B cell (primary cell): ENCODE results near the gene BLID. TPM values are rescaled to one million over a fixed set of nuclear protein-coding genes. Genes with fewer than 3 reads are reported as not detected.

Experiments used
- ATAC-seq: fragments of 200-7000 bp; cut with Tn5 transposase; one replicate; pipeline ENCODE4 v1.10.0; 2021; ENCODE audit warnings: low read depth, mild to moderate bottlenecking, moderate number of reproducible peaks, moderate library complexity
- CTCF ChIA-PET: fragments of 350-600 bp; sonication (Branson Sonifier 250); formaldehyde crosslinking; loops from one replicate; lab custom pipeline; 2021; ENCODE audit warnings: antibody characterized with exemption, inconsistent platforms; lab: Charles Lee
- POLR2A ChIA-PET: fragments of 350-600 bp; sonication (Branson Sonifier 250); formaldehyde crosslinking; loops from one replicate; lab custom pipeline; 2021; ENCODE audit warnings: antibody characterized with exemption; lab: Charles Lee
- DNase-seq: peaks from one replicate; pipeline ENCODE4 v3.0.0; 2013
- H2AFZ ChIP-seq: 2 replicates; pipeline ENCODE4 v1.6.1; 2012; ENCODE audit warnings: mild to moderate bottlenecking, low read depth, low read length; ENCODE audit not compliant: insufficient read depth, poor library complexity, severe bottlenecking
- H3K27ac ChIP-seq, 2 donors: 1 replicate in 1 of 2; 2 replicates in 1 of 2; pipeline ENCODE4 v1.5.1; 2012 to 2013; ENCODE audit warnings: low read length in 2 of 2, mild to moderate bottlenecking in 2 of 2, moderate library complexity in 1 of 2
- H3K27me3 ChIP-seq, 4 experiments: fragments of 200-600 bp in 1 of 4; sonication (generic) in 1 of 4; replicated peaks in 1 of 4; 1 replicate in 2 of 4; 2 replicates in 2 of 4; pipeline versions ENCODE4 v1.6.1 to v1.7.0; 2013 to 2016; ENCODE audit warnings: low read length in 3 of 4, mild to moderate bottlenecking in 2 of 4, mixed read lengths in 1 of 4, moderate library complexity in 1 of 4; ENCODE audit not compliant: insufficient read depth in 4 of 4, control insufficient read depth in 3 of 4; ENCODE audit errors: control extremely low read depth in 1 of 4
- H3K36me3 ChIP-seq, 2 experiments: replicated peaks in 1 of 2; 1 replicate in 1 of 2; 2 replicates in 1 of 2; pipeline versions ENCODE4 v1.6.1 to v1.7.1; 2013; ENCODE audit warnings: low read length in 1 of 2; ENCODE audit not compliant: insufficient read depth in 2 of 2, control insufficient read depth in 1 of 2; ENCODE audit errors: control extremely low read depth in 1 of 2, extremely low read depth in 1 of 2
- H3K4me1 ChIP-seq, 2 donors: fragments of 200-600 bp in 1 of 2; sonication (generic) in 1 of 2; 1 replicate in 1 of 2; 2 replicates in 1 of 2; pipeline versions ENCODE4 v1.5.1 to v1.6.1; 2013 to 2017; ENCODE audit warnings: low read length in 2 of 2; ENCODE audit not compliant: control insufficient read depth in 2 of 2, insufficient read depth in 2 of 2
- H3K4me2 ChIP-seq: replicated peaks from 2 replicates; pipeline ENCODE3; 2012; ENCODE audit warnings: mild to moderate bottlenecking, low read depth, low read length; ENCODE audit not compliant: poor library complexity, severe bottlenecking
- H3K4me3 ChIP-seq, 5 experiments: fragments of 200-600 bp in 1 of 5; sonication (generic) in 1 of 5; 1 replicate in 3 of 5; 2 replicates in 2 of 5; pipeline versions ENCODE4 v1.5.1 to v1.7.0; 2011 to 2016; ENCODE audit warnings: low read length in 4 of 5, mild to moderate bottlenecking in 4 of 5, low read depth in 2 of 5, control low read depth in 1 of 5, moderate library complexity in 1 of 5; ENCODE audit not compliant: insufficient read depth in 1 of 5; ENCODE audit errors: control extremely low read depth in 1 of 5, extremely low read depth in 1 of 5
- H3K79me2 ChIP-seq: fragments of 200-600 bp; sonication (generic); one replicate; pipeline ENCODE4 v1.6.0; 2016; ENCODE audit warnings: low read length; ENCODE audit not compliant: control insufficient read depth, insufficient read depth
- H3K9ac ChIP-seq: fragments of 200-600 bp; sonication (generic); 2 replicates; pipeline ENCODE4 v1.6.1; 2017; ENCODE audit warnings: mild to moderate bottlenecking, low read length, moderate library complexity
- H3K9me3 ChIP-seq, 3 donors: one replicate each; pipeline versions ENCODE4 v1.6.1 to v1.7.1; 2013; ENCODE audit warnings: low read length in 2 of 3; ENCODE audit not compliant: control insufficient read depth in 2 of 3, insufficient read depth in 1 of 3; ENCODE audit errors: control extremely low read depth in 1 of 3
- H4K20me1 ChIP-seq: 2 replicates; pipeline ENCODE4 v1.6.0; 2012; ENCODE audit warnings: mild to moderate bottlenecking, low read length; ENCODE audit not compliant: insufficient read depth, control insufficient read depth, poor library complexity, severe bottlenecking
- H3K27ac Mint-ChIP-seq: one replicate; pipeline ENCODE4 v1.8.0; 2021; ENCODE audit warnings: mixed read lengths
- H3K27me3 Mint-ChIP-seq: one replicate; pipeline ENCODE4 v1.8.0; 2021; ENCODE audit warnings: mixed read lengths
- H3K4me1 Mint-ChIP-seq: one replicate; pipeline ENCODE4 v1.8.0; 2021; ENCODE audit warnings: mixed read lengths
- H3K4me3 Mint-ChIP-seq: one replicate; pipeline ENCODE4 v1.8.0; 2021; ENCODE audit warnings: mixed read lengths
- H3K9me3 Mint-ChIP-seq: one replicate; pipeline ENCODE4 v1.8.0; 2022; ENCODE audit warnings: mixed read lengths; ENCODE audit not compliant: insufficient read depth
- EZH2 ChIP-seq: IDR thresholded peaks from 2 replicates; pipeline ENCODE4 v1.6.1; 2012; ENCODE audit warnings: borderline replicate concordance, low read depth, mild to moderate bottlenecking, moderate library complexity, low read length; ENCODE audit not compliant: insufficient read depth, poor library complexity, severe bottlenecking
- WGBS: methylation state at CpG from one replicate; pipeline ENCODE4 v1.1.5; 2013; ENCODE audit warnings: missing lambda C conversion rate; ENCODE audit not compliant: insufficient coverage; 5-methylcytosine and 5-hydroxymethylcytosine counted together
- intact Hi-C: fragments of 100-400 bp; cut with micrococcal nuclease; formaldehyde crosslinking; loops from one replicate; pipeline ENCODE4 v1.10.0; 2022
- polyA plus RNA-seq: library from polyadenylated mRNA; depleted of rRNA; stranded (reverse); fragments of >200 nt; gene quantifications from 2 replicates; pipeline ENCODE4 v1.2.3, GENCODE V29; 2012
- total RNA-seq, 2 donors: library from RNA; stranded (reverse); fragments of 120-200 nt in 1 of 2; gene quantifications; 1 replicate in 1 of 2; 2 replicates in 1 of 2; pipeline versions ENCODE4 v1.2.3 to v1.2.4, GENCODE V29; 2013 to 2022
- TF ChIP-seq, protein P1 (sequence below): fragments of 200-600 bp; IDR thresholded peaks from one replicate; pipeline ENCODE4 v1.8.0; 2022; ENCODE audit warnings: antibody characterized with exemption, mild to moderate bottlenecking

BLID gene
- total and polyA plus RNA-seq, 2 donors (not counting 1 experiment from before 2014, with no cell fraction given): not detected

DNA sequence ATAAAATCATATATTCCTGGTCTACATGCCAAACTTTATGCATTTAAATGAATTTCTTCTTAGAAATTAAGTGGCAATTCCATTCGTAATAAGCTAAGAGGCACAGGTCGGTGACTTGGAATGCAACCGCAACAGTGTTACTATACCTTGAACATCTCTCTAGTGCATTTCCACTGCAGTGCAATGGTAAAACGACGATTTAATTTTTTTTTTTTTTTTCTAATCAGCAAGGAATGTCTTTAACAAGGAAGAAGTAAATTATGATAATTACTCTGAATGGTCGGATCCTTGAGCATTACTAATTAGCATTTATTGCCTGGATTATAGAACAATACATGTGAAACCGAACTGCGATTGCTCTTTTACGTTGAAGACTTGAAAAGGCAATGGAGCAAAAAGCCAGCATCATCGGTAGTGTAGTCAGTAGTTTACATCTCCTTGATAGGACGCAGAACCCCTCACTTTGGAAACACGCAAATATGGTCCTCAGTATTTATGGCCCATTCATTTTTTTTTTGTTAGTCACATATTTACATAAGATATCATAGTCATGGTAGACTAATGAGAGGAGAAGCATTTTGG is 20.2 kb downstream of the BLID start:
- Mint-ChIP-seq H3K4me3 (no peak overlapping the region), H3K27ac (no peak overlapping the region), H3K9me3 (no peaks in the 10 kb centered on the region), H3K27me3 (peaks cover 40% of the 10 kb centered on the region), H3K4me1 (peaks cover 6% of the 10 kb centered on the region)
- H4K20me1 ChIP-seq: no peaks in the 10 kb centered on the region
- POLR2A ChIA-PET: no interaction called here
- peaks cover 0 to 14% (median 10%) of the 10 kb centered on the region in 4 experiments for H3K27me3 ChIP-seq
- no peak overlapping the region for H3K4me3 ChIP-seq
- intact Hi-C loops: no loop called here
- WGBS: 93% methylated on average over 4 of the region's 12 CpGs
- H3K79me2 ChIP-seq: no peaks in the 10 kb centered on the region
- H3K27ac ChIP-seq: no peak overlapping the region
- DNase-seq (no peak), ATAC-seq (no peak)
- CTCF ChIA-PET: interaction anchor here (0.7 kb wide), 1 partner anchor 426 kb away, joined by 3 read pairs; no protein-coding TSS in a partner anchor
- no peak overlapping the region for H3K9ac ChIP-seq
- TF ChIP-seq EZH2: no peak
- TF ChIP-seq, protein P1, sequence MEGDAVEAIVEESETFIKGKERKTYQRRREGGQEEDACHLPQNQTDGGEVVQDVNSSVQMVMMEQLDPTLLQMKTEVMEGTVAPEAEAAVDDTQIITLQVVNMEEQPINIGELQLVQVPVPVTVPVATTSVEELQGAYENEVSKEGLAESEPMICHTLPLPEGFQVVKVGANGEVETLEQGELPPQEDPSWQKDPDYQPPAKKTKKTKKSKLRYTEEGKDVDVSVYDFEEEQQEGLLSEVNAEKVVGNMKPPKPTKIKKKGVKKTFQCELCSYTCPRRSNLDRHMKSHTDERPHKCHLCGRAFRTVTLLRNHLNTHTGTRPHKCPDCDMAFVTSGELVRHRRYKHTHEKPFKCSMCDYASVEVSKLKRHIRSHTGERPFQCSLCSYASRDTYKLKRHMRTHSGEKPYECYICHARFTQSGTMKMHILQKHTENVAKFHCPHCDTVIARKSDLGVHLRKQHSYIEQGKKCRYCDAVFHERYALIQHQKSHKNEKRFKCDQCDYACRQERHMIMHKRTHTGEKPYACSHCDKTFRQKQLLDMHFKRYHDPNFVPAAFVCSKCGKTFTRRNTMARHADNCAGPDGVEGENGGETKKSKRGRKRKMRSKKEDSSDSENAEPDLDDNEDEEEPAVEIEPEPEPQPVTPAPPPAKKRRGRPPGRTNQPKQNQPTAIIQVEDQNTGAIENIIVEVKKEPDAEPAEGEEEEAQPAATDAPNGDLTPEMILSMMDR: no peak
- H3K9me3 ChIP-seq: peaks cover 0 to 4% (median 0%) of the 10 kb centered on the region in 3 donors
- peaks cover 4 to 7% of the 10 kb centered on the region in 2 donors for H3K4me1 ChIP-seq
- H3K36me3 ChIP-seq: no peaks in the 10 kb centered on the region
- no peak overlapping the region for H3K4me2 ChIP-seq
- no peak overlapping the region for H2AFZ ChIP-seq

DNA sequence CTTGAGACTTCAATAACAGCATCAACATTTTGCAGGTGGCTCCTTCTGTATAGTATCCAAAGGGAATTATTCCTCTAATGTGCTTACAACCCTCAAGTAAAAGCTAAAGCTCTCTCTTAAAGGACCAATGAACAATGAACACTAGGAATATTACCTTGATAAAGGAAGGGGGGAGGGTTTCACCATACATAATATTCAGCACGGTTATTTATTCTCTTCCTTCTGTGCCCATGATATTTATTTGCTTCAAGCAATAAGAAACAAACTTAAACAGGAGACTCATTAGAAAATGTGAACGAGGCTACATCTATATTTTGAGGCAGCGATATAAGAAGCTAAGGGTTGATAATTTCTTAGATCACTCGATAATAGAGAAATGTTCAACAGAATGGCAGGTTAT is 21.2 kb downstream of the BLID start:
- intact Hi-C loops: no loop called here
- no peak overlapping the region for H3K9ac ChIP-seq
- Mint-ChIP-seq H3K27ac (no peak overlapping the region), H3K4me1 (peaks cover 1% of the 10 kb centered on the region), H3K27me3 (peaks cover 38% of the 10 kb centered on the region), H3K4me3 (no peak overlapping the region), H3K9me3 (no peaks in the 10 kb centered on the region)
- H2AFZ ChIP-seq: no peak overlapping the region
- H3K36me3 ChIP-seq: no peaks in the 10 kb centered on the region
- H3K27me3 ChIP-seq: peaks cover 0 to 12% (median 7%) of the 10 kb centered on the region in 4 experiments
- DNase-seq (no peak), ATAC-seq (no peak)
- no peak overlapping the region for H3K4me2 ChIP-seq
- no peaks in the 10 kb centered on the region for H3K79me2 ChIP-seq
- CTCF ChIA-PET: no interaction called here
- no peak overlapping the region for H3K27ac ChIP-seq
- no peaks in the 10 kb centered on the region for H4K20me1 ChIP-seq
- peaks cover 0 to 4% (median 0%) of the 10 kb centered on the region in 3 donors for H3K9me3 ChIP-seq
- no CpG with 5 or more reads among the region's 4 CpGs for WGBS
- POLR2A ChIA-PET: no interaction called here
- no peaks in the 10 kb centered on the region for H3K4me1 ChIP-seq
- no peak for TF ChIP-seq EZH2
- TF ChIP-seq, protein P1: no peak
- H3K4me3 ChIP-seq: no peak overlapping the region
